HepG2 (cell line): ENCODE measurements around the gene FAM43B. TPM values are rescaled to one million over a fixed set of nuclear protein-coding genes. Genes with fewer than 3 reads are reported as not detected.

Experiments used
- ATAC-seq: fragments of 200-7000 bp; cut with Tn5 transposase; 3 replicates; pipeline ENCODE4 v1.9.1; 2020; ENCODE audit warnings: mild to moderate bottlenecking, moderate library complexity
- BruUV-seq: library from RNA; stranded (reverse); fragments of 400-500 nt; replicated peaks from 2 replicates; lab custom pipeline; 2021; lab: Mats Ljungman, UMichigan
- CTCF ChIA-PET: fragments of 300-600 bp; formaldehyde crosslinking; extraction: SDS; loops from one replicate; lab custom pipeline; 2021; ENCODE audit warnings: low total read pairs, inconsistent platforms, low intra/inter-chr PET ratio; lab: Yijun Ruan, JAX
- POLR2A ChIA-PET: fragments of 350-600 bp; sonication (Branson Sonifier 250); formaldehyde crosslinking; loops from one replicate; lab custom pipeline; 2020; ENCODE audit warnings: antibody characterized with exemption, inconsistent platforms; lab: Yijun Ruan, JAX
- DNase-seq: peaks from one replicate; pipeline ENCODE4 v3.0.0-alpha.2; 2015; ENCODE audit warnings: low spot score
- FAIRE-seq: peaks from 3 replicates; lab custom pipeline; 2011; peaks lifted over from hg19 to GRCh38; lab: Jason Lieb, UNC
- H2AFZ ChIP-seq: one replicate; pipeline ENCODE4 v1.6.1; 2011; ENCODE audit warnings: low read length, inconsistent platforms
- H3K27ac ChIP-seq: fragments of 300-600 bp; 3 replicates; pipeline ENCODE4 v1.8.0; 2011; ENCODE audit warnings: mixed run types, mild to moderate bottlenecking, mixed read lengths, low read length, inconsistent platforms; ENCODE audit not compliant: insufficient read depth; ENCODE audit errors: extremely low read length
- H3K27me3 ChIP-seq, 2 experiments: fragments of 200-600 bp in 1 of 2; 2 replicates in 1 of 2; 3 replicates in 1 of 2; pipeline versions ENCODE4 v1.6.0 to v1.8.0; 2011; ENCODE audit warnings: low read length in 2 of 2, mild to moderate bottlenecking in 2 of 2, moderate library complexity in 2 of 2, inconsistent platforms in 1 of 2; ENCODE audit not compliant: insufficient read depth in 2 of 2, control insufficient read depth in 1 of 2
- H3K36me3 ChIP-seq, 2 experiments: fragments of 200-600 bp in 1 of 2; replicated peaks in 1 of 2; 2 replicates in 1 of 2; 3 replicates in 1 of 2; pipeline versions ENCODE4 v1.5.1 to v1.8.0; 2011; ENCODE audit warnings: low read length in 2 of 2, inconsistent platforms in 1 of 2; ENCODE audit not compliant: insufficient read depth in 2 of 2, control insufficient read depth in 1 of 2
- H3K4me1 ChIP-seq: 2 replicates; pipeline ENCODE4 v1.5.1; 2012; ENCODE audit warnings: low read length, inconsistent platforms; ENCODE audit not compliant: insufficient read depth
- H3K4me2 ChIP-seq: 2 replicates; pipeline ENCODE4 v1.6.0; 2011; ENCODE audit warnings: low read depth, low read length, inconsistent platforms
- H3K4me3 ChIP-seq, 3 experiments: fragments of 200-600 bp in 1 of 3; sonication (generic), shearing (Covaris generic) in 1 of 3; replicated peaks in 1 of 3; 2 replicates each; pipeline ENCODE4 v1.5.1; 2011 to 2016; ENCODE audit warnings: low read length in 3 of 3, inconsistent platforms in 2 of 3, low read depth in 2 of 3, mild to moderate bottlenecking in 2 of 3, control low read depth in 1 of 3, mixed read lengths in 1 of 3; ENCODE audit not compliant: insufficient read depth in 1 of 3
- H3K79me2 ChIP-seq: one replicate; pipeline ENCODE4 v1.6.1; 2011; ENCODE audit warnings: low read length, inconsistent platforms; ENCODE audit not compliant: insufficient read depth
- H3K9ac ChIP-seq: 2 replicates; pipeline ENCODE4 v1.6.0; 2011; ENCODE audit warnings: mild to moderate bottlenecking, low read depth, low read length, inconsistent platforms; ENCODE audit not compliant: insufficient read depth
- H3K9me3 ChIP-seq: 2 replicates; pipeline ENCODE4 v1.5.1; 2012; ENCODE audit warnings: mild to moderate bottlenecking, low read length
- H4K20me1 ChIP-seq: 2 replicates; pipeline ENCODE4 v1.6.0; 2011; ENCODE audit warnings: inconsistent platforms, mild to moderate bottlenecking, low read length, moderate library complexity; ENCODE audit not compliant: insufficient read depth
- CCDC6 ChIP-seq: sonication (generic); formaldehyde crosslinking; IDR thresholded peaks from 2 replicates; pipeline ENCODE4 v1.8.1; 2022; ENCODE audit warnings: mild to moderate bottlenecking, missing genetic modification reagents, moderate library complexity
- MED13 ChIP-seq: sonication (generic); formaldehyde crosslinking; IDR thresholded peaks from 2 replicates; pipeline ENCODE4 v1.5.0; 2020; ENCODE audit warnings: missing genetic modification reagents
- ZBTB10 ChIP-seq: sonication (generic); formaldehyde crosslinking; IDR thresholded peaks from 2 replicates; pipeline ENCODE4 v1.4.0; 2020; ENCODE audit warnings: missing genetic modification reagents, borderline replicate concordance
- ZBTB7B ChIP-seq: sonication (generic); formaldehyde crosslinking; IDR thresholded peaks from 2 replicates; pipeline ENCODE4 v1.4.0; 2020; ENCODE audit warnings: missing genetic modification reagents
- ZNF138 ChIP-seq: sonication (generic); formaldehyde crosslinking; IDR thresholded peaks from 2 replicates; pipeline ENCODE4 v1.5.0; 2020; ENCODE audit warnings: mild to moderate bottlenecking, low read depth, missing genetic modification reagents
- ZNF724P ChIP-seq: sonication (generic); formaldehyde crosslinking; IDR thresholded peaks from 2 replicates; pipeline ENCODE4 v1.8.0; 2022; ENCODE audit warnings: missing genetic modification reagents, borderline replicate concordance
- ZNF746 ChIP-seq: sonication (generic); formaldehyde crosslinking; IDR thresholded peaks from 2 replicates; pipeline ENCODE4 v1.8.0; 2022; ENCODE audit warnings: mild to moderate bottlenecking, missing genetic modification reagents
- whole genome bisulfite sequencing: methylation state at CpG from one replicate; pipeline ENCODE4 v1.1.6; 2017; ENCODE audit warnings: low lambda C conversion rate; 5-methylcytosine and 5-hydroxymethylcytosine counted together
- in situ Hi-C: cut with HindIII; loops from 2 replicates; pipeline ENCODE4 v1.10.0; 2017; ENCODE audit warnings: low pct_unique_long_range_greater_than_20kb; ENCODE audit not compliant: extremely low pct_ligation_motif_present
- intact Hi-C: fragments of 100-400 bp; cut with micrococcal nuclease; formaldehyde crosslinking; loops from one replicate; pipeline ENCODE4 v1.10.0; 2022; ENCODE audit not compliant: unreplicated experiment
- polyA plus RNA-seq, 8 experiments: library from polyadenylated mRNA; depleted of rRNA in 3 of 8; stranded (reverse) in 7 of 8; unstranded in 1 of 8; fragments of >200 nt; fragmentation: Illumina TruSeq in 4 of 8; extraction: Trizol in 4 of 8; gene quantifications; 2 replicates each; pipeline versions ENCODE4 v1.2.1 to v1.2.3, GENCODE V29; 2011 to 2016; ENCODE audit warnings: low read depth in 4 of 8, missing spikeins in 1 of 8, mixed read lengths in 1 of 8; ENCODE audit not compliant: insufficient read depth in 1 of 8
- total RNA-seq, 5 experiments: library from RNA; depleted of rRNA; stranded (reverse); fragments of >200 nt; fragmentation: Illumina TruSeq; extraction: Trizol; gene quantifications; 2 replicates each; pipeline ENCODE4 v1.2.3, GENCODE V29; 2016; ENCODE audit warnings: low read depth in 1 of 5
- TF ChIP-seq, protein P1 (sequence below): sonication (generic); formaldehyde crosslinking; IDR thresholded peaks from 2 replicates; pipeline ENCODE4 v1.5.1; 2020; ENCODE audit warnings: mild to moderate bottlenecking, missing genetic modification reagents, borderline replicate concordance

FAM43B gene
- total and polyA plus RNA-seq, 2 of the 13 experiments (the other 11 are each of a cell fraction or from before 2014, with no cell fraction given) = 0.63 to 3.7 TPM

DNA sequence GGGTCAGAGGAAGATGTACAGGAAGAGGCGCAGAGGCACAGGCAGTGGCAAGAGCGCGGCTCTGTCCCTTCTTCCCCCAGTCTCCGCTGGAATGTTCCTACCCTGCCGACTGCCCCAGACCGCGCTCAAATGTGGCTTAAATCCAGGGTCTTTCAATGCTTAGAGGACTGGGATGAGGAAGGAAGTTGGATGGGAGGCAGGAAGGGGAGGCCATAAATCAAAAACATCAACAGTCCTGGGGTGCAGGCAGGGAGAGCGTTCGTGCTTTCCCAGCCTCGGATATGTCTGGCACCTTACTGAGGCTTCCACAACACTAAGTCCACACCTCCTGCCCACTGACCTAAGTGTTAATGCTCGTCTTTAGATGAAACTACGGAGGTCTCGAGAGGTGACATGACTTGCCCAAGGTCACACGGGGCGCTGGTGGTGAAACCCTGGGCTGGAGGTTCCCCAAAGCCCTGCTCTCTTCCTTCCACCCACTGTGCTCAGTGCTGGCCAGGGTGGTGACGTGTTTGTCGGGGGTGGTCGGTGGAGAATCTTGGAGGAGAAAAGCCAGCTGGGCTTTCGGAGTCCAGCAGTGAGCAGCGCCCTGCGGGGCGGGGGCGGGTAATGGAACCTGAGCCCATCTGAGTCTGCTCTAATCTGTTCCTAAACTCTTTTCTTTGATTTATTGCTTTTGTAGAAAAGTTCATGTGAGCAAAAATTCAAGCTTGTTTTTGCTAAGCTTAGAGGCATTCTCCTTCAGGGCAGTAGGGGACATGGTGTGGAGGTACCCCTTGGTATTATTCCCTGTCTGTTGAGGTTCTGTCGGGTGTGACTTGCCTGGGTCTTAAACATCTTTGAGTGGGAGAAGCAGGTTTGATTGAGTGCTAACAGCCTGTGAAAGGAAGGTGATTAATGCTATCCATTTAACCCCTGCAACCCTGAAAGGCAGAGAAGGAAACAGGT, 37.2 kb downstream of the FAM43B start (continued):
- TF ChIP-seq, protein P1, sequence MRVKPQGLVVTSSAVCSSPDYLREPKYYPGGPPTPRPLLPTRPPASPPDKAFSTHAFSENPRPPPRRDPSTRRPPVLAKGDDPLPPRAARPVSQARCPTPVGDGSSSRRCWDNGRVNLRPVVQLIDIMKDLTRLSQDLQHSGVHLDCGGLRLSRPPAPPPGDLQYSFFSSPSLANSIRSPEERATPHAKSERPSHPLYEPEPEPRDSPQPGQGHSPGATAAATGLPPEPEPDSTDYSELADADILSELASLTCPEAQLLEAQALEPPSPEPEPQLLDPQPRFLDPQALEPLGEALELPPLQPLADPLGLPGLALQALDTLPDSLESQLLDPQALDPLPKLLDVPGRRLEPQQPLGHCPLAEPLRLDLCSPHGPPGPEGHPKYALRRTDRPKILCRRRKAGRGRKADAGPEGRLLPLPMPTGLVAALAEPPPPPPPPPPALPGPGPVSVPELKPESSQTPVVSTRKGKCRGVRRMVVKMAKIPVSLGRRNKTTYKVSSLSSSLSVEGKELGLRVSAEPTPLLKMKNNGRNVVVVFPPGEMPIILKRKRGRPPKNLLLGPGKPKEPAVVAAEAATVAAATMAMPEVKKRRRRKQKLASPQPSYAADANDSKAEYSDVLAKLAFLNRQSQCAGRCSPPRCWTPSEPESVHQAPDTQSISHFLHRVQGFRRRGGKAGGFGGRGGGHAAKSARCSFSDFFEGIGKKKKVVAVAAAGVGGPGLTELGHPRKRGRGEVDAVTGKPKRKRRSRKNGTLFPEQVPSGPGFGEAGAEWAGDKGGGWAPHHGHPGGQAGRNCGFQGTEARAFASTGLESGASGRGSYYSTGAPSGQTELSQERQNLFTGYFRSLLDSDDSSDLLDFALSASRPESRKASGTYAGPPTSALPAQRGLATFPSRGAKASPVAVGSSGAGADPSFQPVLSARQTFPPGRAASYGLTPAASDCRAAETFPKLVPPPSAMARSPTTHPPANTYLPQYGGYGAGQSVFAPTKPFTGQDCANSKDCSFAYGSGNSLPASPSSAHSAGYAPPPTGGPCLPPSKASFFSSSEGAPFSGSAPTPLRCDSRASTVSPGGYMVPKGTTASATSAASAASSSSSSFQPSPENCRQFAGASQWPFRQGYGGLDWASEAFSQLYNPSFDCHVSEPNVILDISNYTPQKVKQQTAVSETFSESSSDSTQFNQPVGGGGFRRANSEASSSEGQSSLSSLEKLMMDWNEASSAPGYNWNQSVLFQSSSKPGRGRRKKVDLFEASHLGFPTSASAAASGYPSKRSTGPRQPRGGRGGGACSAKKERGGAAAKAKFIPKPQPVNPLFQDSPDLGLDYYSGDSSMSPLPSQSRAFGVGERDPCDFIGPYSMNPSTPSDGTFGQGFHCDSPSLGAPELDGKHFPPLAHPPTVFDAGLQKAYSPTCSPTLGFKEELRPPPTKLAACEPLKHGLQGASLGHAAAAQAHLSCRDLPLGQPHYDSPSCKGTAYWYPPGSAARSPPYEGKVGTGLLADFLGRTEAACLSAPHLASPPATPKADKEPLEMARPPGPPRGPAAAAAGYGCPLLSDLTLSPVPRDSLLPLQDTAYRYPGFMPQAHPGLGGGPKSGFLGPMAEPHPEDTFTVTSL (CRISPR knock-in tag) = 0 out of 2 replicates have a peak, but pooled peaks have one; percentile 31
- TF ChIP-seq CCDC6 (0 out of 2 replicates have a peak, but pooled peaks have one; percentile 25), ZBTB7B (CRISPR knock-in tag) (0 out of 2 replicates have a peak, but pooled peaks have one; percentile 9)

GRCh38 chr1:20590306-20590777, 38.0 kb downstream of the FAM43B start:
- H3K9ac ChIP-seq = no peak overlapping the region
- H3K9me3 ChIP-seq = no peaks in the 10 kb centered on the region
- peaks cover 1 to 15% of the 10 kb centered on the region in 2 experiments; a peak in 3 of 5 replicates for H3K27me3 ChIP-seq
- H2AFZ ChIP-seq = no peak overlapping the region
- H3K4me3 ChIP-seq = peak overlapping the region in 1 of 3 experiments; percentile 7; a peak in 1 of 6 replicates
- peaks cover 34% of the 10 kb centered on the region for H3K4me1 ChIP-seq
- intact Hi-C loops = no loop called here
- no peaks in the 10 kb centered on the region for H3K36me3 ChIP-seq
- peak; percentile 21 for FAIRE-seq
- peak; percentile 67 for ATAC-seq
- no peaks in the 10 kb centered on the region for H4K20me1 ChIP-seq
- ChIA-PET CTCF (no interaction called here), POLR2A (interaction anchor here (1.0 to 3.2 kb wide), 6 partner anchors 13 to 70 kb away, joined by 3 to 23 read pairs (median 8); partner anchors contain the start of genes FAM43B and PINK1)
- WGBS = 8% methylated on average over 6 of the region's 7 CpGs
- no peak overlapping the region for H3K27ac ChIP-seq
- H3K79me2 ChIP-seq = no peaks in the 10 kb centered on the region
- BruUV-seq = no TSS peak
- in situ Hi-C loops = no loop called here
- DNase-seq = peak; percentile 55
- H3K4me2 ChIP-seq = peak overlapping the region; percentile 66
- TF ChIP-seq MED13 (CRISPR knock-in tag) = no peak
- TF ChIP-seq ZBTB10 = no peak
- no peak; the same call in 1 of the 2 replicates for TF ChIP-seq ZNF746 (CRISPR knock-in tag)
- no peak for TF ChIP-seq ZNF724P
- no peak for TF ChIP-seq ZNF138 (CRISPR knock-in tag)
